ENCODE measurements around the gene DYRK1B. TPM values are rescaled to one million over a fixed set of nuclear protein-coding genes. Genes with fewer than 3 reads are reported as not detected.

The DYRK1B gene
- total RNA-seq, 1 donor from 2014 or later: 16.7 TPM

DNA sequence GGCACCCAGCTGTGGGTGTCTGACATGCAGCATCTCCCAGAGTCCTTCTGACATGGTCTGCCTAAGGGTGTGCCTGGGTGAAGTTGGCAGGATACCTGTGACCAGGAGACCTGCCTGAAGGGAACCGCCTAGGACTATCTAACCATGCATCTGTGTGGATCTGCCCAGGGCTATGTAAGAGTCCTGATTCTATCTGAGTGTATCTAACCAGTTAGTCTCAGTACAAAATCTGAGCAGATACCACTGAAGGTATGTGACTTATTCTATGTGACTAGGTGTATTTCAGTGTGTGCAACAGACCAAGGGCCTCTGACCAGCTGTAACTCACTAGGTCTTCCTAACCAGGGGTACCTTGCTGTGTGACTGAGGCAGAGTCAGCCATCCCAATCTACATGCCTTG lies 40.4 kb upstream of the DYRK1B start:
- Histone ChIP-seq H3K36me3 (no peaks in the 10 kb centered on the region), H3K4me3 (no peak overlapping the region), H3K4me1 (no peaks in the 10 kb centered on the region), H3K9me3 (no peaks in the 10 kb centered on the region), H3K27me3 (no peaks in the 10 kb centered on the region), H3K27ac (no peak overlapping the region)
- intact Hi-C loops (cut with DNase I): no loop called here
- DNase-seq (no peak), ATAC-seq (no peak)
- TF ChIP-seq, protein P1, sequence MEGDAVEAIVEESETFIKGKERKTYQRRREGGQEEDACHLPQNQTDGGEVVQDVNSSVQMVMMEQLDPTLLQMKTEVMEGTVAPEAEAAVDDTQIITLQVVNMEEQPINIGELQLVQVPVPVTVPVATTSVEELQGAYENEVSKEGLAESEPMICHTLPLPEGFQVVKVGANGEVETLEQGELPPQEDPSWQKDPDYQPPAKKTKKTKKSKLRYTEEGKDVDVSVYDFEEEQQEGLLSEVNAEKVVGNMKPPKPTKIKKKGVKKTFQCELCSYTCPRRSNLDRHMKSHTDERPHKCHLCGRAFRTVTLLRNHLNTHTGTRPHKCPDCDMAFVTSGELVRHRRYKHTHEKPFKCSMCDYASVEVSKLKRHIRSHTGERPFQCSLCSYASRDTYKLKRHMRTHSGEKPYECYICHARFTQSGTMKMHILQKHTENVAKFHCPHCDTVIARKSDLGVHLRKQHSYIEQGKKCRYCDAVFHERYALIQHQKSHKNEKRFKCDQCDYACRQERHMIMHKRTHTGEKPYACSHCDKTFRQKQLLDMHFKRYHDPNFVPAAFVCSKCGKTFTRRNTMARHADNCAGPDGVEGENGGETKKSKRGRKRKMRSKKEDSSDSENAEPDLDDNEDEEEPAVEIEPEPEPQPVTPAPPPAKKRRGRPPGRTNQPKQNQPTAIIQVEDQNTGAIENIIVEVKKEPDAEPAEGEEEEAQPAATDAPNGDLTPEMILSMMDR (IDR thresholded peaks at IDR 0.05): no peak

- Histone ChIP-seq H3K9me3 (no peaks in the 10 kb centered on the region), H3K4me3 (no peak overlapping the region), H3K4me1 (no peaks in the 10 kb centered on the region), H3K27me3 (no peaks in the 10 kb centered on the region), H3K36me3 (no peaks in the 10 kb centered on the region), H3K27ac (no peak overlapping the region)
- DNase-seq (no peak), ATAC-seq (no peak)
- intact Hi-C loops (cut with DNase I): no loop called here
- TF ChIP-seq, protein P1 (IDR thresholded peaks at IDR 0.05): no peak
These were observed 39.4 kb upstream of the DYRK1B start for GRCh38 chr19:39873385-39873784.

GRCh38 chr19:39871886-39872866 lies 38.2 kb upstream of the DYRK1B start:
- Histone ChIP-seq H3K27ac (no peak overlapping the region), H3K4me1 (no peaks in the 10 kb centered on the region), H3K4me3 (no peak overlapping the region), H3K9me3 (no peaks in the 10 kb centered on the region), H3K27me3 (no peaks in the 10 kb centered on the region), H3K36me3 (no peaks in the 10 kb centered on the region)
- TF ChIP-seq, protein P1 (IDR thresholded peaks at IDR 0.05): no peak
- no peak for DNase-seq
- intact Hi-C loops (cut with DNase I): no loop called here
- ATAC-seq: no peak

DNA sequence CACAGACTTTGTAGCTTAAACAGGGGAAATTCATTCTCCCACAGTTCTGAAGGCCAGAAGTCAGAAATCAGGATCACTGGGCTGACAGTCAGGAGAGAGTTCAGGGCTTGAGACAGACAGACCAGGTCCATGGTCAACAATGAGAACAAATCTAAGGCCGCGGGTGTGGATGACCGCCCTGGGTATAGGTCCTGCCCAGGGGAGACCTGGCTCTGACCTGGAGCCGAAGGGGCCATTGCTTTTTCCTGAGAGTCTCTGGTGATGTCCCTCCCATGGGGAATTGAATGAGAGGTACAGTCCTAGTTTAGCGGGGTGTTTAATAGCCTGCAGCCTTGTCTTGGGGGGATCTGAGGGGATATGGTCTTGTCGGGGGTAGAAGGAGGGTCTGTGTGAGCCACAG lies 37.4 kb upstream of the DYRK1B start:
- no peaks in the 10 kb centered on the region for H3K9me3 ChIP-seq
- intact Hi-C loops (cut with DNase I): no loop called here
- no peak overlapping the region for H3K4me3 ChIP-seq
- H3K4me1 ChIP-seq: no peaks in the 10 kb centered on the region
- no peaks in the 10 kb centered on the region for H3K36me3 ChIP-seq
- no peak for DNase-seq
- TF ChIP-seq, protein P1 (IDR thresholded peaks at IDR 0.05): no peak
- no peaks in the 10 kb centered on the region for H3K27me3 ChIP-seq
- ATAC-seq: no peak
- no peak overlapping the region for H3K27ac ChIP-seq

DNA sequence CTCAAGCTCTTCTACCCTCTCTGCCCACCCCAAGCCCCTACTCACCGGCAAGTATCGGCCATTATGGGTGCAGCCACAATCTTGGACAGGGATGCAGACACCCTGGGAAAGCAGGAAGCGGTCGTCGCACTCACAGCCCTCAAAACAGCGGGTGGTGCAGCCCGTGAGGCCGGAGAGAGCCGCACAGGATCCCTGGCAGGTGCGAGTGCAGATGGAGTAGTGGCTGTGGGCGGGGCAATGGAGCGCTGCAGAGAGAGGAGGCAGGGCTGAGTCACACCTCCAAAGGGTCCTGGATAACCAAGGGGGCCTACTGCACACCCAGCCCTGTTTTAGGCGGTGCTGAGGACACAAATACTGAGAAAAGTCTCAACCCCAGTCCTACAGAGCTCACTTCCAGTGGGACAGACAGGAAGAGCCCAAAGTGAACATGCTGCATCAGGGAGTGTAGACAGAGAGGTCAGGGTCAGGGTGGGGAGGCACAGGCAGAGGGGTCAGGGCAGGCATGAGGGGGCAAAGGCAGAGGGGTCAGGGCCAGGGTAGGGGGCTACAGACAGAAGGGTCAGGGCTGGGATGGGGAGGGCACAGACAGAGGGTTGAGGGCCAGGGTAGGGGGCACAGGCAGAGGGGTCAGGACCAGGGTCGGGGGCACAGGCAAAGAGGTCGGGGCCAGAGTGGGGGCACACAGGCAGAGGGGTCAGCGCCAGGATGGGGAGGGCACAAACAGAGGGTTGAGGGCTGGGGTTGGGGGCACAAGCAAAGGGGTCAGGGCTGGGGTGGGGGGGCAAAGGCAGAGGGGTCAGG lies 36.4 kb upstream of the DYRK1B start:
- H3K27ac ChIP-seq: no peak overlapping the region
- ATAC-seq (no peak), DNase-seq (no peak)
- TF ChIP-seq, protein P1 (IDR thresholded peaks at IDR 0.05): no peak
- H3K9me3 ChIP-seq: no peaks in the 10 kb centered on the region
- H3K4me1 ChIP-seq: no peaks in the 10 kb centered on the region
- H3K4me3 ChIP-seq: no peak overlapping the region
- H3K27me3 ChIP-seq: no peaks in the 10 kb centered on the region
- intact Hi-C loops (cut with DNase I): no loop called here
- no peaks in the 10 kb centered on the region for H3K36me3 ChIP-seq

Measured in upper lobe of right lung (tissue), 1 donor.